DND-41 (cell line): ENCODE results near the gene FITM2.

Experiments used
- EZH2 ChIP-seq: IDR thresholded peaks from 3 replicates; pipeline ENCODE4 v1.6.1; 2012; ENCODE audit warnings: borderline replicate concordance, low read depth, mild to moderate bottlenecking, moderate library complexity, low read length, inconsistent platforms; ENCODE audit not compliant: severe bottlenecking
- TF ChIP-seq, protein P1 (sequence below): IDR thresholded peaks from 2 replicates; pipeline ENCODE4 v1.5.1; 2012; ENCODE audit warnings: borderline replicate concordance, low read length, moderate library complexity, mild to moderate bottlenecking; ENCODE audit not compliant: poor library complexity, severe bottlenecking; ENCODE audit errors: extremely low read depth

DNA sequence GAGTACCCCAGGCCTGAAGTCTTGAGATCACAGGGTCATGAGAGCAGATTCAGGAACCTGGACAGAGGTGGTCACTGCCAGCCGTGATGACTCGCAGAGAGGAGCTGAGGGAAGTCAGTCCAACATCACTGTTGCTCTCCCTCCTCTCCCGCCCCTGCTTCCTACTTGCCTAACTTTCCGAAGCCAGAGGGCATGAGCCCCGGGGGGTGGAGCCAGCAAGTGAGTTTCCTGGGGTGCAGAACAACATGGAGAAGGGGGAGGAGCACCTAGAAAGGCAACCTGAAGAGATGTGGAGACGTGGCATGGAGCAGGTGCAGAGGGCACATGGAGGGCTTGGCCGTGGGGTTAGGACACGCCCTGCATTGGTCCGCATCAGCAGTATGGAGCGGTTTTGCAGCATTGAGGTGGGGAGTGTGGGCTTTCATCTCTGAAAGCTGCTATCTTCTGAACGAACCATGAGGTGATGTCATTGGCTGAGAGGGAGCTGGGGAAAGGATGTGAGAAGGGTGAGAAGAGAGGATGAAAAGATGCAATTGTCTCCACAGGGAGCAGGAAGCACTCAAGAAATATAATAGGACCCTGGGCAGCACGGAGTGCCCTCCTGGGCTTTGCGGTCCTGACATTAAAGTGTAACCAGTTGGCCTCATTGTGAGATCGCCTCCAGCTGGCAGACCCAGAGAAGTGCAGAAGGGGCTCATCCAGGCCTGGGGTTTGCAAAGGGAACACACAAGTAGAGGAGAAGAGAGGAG, 38.9 kb downstream of the FITM2 start:
- TF ChIP-seq, protein P1, sequence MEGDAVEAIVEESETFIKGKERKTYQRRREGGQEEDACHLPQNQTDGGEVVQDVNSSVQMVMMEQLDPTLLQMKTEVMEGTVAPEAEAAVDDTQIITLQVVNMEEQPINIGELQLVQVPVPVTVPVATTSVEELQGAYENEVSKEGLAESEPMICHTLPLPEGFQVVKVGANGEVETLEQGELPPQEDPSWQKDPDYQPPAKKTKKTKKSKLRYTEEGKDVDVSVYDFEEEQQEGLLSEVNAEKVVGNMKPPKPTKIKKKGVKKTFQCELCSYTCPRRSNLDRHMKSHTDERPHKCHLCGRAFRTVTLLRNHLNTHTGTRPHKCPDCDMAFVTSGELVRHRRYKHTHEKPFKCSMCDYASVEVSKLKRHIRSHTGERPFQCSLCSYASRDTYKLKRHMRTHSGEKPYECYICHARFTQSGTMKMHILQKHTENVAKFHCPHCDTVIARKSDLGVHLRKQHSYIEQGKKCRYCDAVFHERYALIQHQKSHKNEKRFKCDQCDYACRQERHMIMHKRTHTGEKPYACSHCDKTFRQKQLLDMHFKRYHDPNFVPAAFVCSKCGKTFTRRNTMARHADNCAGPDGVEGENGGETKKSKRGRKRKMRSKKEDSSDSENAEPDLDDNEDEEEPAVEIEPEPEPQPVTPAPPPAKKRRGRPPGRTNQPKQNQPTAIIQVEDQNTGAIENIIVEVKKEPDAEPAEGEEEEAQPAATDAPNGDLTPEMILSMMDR, result peak; percentile 57
- TF ChIP-seq EZH2, result no peak
